Inflammatory macrophage treated with lipopolysaccharide for 1 hour (primary cell): ENCODE results near the gene SMIM10L1.

ENCODE experiments used
- DNase-seq, 2 donors: peaks; one replicate each; pipeline ENCODE4 v3.0.0-alpha.2; 2020 to 2022

SMIM10L1 gene

DNA sequence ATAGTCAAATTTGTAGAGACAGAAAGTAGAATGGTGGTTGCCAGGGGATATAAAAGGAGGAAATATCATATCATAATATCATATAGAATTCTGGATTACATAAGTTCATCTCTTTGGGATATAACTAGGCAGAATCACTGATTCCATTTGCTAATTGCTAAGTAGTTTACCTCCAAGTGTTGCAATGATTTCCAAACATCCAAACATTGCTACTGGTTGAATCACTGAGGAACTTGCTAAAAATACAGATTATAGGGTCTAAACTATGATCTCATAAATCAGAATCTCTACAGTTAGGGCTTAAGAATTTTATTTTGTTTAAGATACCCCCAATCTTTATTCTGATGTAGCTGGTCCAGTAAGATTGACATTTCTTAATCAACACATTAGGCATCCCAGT, 31.8 kb downstream of the SMIM10L1 start:
- DNase-seq, result no peak

DNA sequence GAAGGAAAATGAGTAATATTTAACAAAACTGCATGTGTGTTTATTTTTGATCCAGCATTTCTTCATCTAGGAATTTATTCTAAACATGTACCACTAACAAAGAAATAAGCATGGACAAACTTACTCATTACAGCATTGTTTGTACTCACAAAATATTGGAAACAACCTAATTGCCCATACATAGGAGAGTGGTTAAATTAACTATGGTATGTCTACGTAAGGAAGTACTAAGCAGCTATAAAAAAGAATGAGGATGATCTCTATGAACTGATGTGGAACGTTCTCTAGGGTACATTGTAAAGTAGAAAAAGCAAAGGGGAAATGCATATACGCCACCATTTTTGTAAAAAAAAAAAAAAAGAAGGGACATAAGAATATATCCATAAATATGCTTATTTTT, 33.2 kb downstream of the SMIM10L1 start:
- DNase-seq, result no peak

DNA sequence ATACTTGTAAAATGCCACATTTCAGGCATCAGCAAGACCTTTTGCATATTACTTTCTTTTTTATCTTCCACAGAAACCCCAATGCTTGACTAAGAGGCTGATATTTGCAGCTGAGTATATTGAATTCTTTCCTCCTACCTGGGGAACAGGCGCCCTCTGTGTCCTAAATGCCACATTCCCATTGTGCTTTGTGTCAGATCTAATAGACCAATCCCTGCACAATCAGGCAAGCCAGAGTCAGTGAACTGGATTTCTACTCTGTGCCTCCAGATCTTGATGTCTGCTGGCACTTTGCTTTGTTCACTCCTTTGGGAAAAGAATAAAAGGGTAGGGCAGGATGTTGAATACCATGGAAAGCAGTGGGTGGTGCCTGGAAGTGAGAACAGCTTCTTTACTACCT, 38.1 kb downstream of the SMIM10L1 start:
- DNase-seq, result no peak
